ENCODE results near the gene FBXL16.
"Not testable (repeated sequence)": the region's sequence is repeated elsewhere in the genome, so short reads cannot be mapped to it uniquely, and the experiment has no call there.

Gene FBXL16, protein sequence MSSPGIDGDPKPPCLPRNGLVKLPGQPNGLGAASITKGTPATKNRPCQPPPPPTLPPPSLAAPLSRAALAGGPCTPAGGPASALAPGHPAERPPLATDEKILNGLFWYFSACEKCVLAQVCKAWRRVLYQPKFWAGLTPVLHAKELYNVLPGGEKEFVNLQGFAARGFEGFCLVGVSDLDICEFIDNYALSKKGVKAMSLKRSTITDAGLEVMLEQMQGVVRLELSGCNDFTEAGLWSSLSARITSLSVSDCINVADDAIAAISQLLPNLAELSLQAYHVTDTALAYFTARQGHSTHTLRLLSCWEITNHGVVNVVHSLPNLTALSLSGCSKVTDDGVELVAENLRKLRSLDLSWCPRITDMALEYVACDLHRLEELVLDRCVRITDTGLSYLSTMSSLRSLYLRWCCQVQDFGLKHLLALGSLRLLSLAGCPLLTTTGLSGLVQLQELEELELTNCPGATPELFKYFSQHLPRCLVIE

DNA sequence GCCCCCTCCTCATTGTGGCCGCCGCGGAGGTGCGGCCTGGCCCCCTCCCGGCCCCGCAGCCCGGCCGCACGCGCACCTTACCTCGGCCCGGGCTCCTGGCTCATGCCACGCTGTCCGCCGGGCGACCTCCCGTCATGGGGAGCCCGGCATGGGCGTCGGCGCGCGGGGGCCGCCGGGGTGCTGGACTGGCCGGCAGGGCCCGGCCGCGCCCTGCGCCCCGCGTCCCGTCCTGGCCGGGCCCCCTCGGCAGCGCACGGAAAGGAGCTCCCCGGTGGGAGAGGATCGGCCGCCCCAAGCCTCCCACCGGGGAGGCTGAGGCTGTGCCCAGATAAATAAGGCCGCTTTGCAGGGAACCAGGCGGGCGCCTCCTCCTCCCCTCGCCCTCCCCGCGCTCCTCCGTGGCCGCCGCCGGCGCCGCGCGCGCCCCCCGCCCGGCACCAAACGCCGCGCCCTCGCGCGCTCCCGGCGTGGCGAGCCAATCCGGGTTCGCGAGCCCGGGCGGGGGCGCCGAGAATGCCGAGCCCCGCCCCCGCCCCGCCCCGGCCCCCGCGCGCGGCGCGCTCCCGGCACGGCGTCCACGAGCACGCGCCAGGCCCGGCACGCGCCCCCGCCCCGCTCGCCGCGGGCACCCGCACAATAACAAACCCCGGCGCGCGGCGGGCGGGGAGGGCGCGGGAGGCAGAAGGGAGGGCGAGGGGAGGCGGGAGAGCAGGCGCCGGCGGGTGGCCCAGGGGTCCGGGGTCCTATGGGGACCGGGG, at the start of gene FBXL16:
Gene FBXL16, minus strand, starts transcription at position 371 of the 758 bp plus-strand sequence. CDS start 8,396 bp downstream, outside the sequence.
- DNase-seq: peak; percentile 25

DNA sequence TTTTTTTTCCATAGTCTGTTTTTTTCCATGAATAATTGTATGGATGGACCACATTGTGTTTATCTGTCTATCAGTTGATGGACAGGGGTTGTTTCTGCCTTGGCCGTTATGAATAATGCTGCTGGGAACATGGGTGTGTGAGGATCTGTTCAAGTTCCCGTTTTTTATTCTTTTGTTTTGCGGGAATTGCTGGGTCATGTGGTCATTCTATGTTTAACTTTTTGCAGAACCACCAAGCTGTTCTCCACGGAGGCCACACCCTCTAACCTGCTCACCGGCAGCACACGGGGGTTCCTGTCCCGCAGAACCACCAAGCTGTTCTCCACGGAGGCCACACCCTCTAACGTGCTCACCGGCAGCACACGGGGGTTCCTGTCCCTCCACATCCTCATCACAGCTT, 49.1 kb upstream of the FBXL16 start:
- no peak for DNase-seq

DNA sequence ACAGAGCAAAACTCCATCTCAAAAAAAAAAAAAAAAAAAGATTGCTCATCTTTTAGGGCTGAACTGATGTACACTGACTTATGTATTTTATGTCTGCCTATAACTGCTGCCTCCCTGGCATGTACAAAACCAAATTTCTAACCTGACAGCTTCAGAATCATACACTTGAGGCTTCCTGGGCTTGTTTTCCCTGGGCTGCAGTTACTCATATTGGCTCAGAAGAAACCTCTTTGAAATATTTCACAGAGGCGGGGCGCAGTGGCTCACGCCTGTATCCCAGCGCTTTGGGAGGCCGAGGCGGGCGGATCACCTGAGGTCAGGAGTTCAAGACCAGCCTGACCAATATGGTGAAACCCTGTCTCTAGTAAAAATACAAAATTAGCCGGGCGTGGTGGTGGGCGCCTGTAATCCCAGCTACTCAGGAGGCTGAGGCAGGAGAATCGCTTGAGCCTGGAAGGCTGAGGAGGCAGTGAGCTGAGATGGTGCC, 48.6 kb upstream of the FBXL16 start:
- DNase-seq: not testable (repeated sequence)

DNA sequence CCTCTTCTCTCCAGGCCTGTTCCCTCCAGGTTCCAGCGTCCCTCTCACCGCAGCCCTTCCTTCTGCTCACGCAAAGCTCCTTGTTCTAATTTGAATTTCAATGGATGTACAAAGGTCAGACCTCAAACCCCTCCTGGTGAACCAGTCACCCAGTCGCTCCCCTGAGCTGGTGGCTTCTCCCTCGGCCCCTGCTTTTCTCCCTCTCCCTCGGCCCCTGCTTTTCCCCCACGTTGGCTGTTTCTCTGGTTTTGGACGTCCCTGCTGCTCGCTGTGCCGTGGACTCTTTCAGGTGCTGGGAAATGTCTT, 46.4 kb upstream of the FBXL16 start:
- no peak for DNase-seq

DNA sequence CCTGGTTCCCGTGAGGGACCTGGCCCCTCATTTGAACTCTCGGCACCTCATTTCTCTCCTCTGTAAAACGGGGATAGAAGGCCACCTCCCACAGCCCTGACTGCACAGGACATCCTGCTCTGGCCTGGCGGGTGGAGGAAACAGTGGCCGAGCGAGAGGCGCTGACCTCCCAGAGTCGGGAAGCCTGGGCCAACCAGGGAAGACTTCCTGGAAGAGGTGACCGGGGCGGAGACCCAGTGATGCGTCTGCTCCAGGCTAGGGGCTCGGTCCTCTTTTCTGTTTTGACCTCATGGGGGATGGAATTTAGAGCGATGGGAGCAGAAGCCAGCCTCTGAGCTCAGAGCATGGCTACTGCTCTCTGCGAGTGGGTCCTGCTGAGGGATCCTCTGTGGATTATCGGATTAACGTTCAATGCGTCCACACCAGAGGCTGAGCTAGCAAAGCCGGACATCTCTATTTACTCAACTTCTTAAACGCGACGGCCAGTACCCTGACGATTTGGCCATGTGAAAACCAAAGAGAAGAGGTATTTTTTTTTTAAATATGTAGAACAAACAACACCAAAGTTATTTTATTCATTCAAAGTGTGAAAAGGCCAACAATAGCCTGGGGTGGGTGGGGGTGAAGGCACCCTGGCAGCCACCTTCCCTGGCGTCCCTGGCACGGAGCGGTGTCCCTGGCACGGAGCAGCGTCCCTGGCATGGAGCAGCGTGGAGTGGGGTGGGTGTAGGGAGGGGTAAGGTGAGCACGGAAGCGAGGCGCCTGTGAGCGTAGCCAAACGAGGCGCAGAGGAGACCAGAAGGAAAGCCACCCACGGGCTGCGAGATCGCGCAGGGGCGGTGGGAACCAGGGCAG, 45.8 kb upstream of the FBXL16 start:
- no peak for DNase-seq

DNA sequence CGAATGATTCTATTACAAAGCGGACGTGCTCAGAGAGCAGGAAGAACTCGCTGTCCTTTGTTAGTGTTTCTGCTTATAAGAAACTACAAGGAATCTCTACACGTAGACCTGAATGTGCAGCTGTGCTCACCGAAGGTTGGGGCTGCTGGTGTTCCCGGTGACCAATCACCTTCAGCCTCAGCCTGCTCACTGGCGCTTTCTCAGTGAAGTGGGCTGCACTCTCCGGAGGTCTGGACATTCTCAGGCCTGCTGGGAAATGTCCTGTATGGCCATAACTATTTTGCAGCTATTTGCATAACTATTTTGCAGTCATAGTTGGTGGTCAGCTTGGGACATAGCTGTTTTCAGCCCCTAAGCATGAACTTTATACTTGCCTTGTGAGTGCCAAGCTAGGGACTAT, 44.9 kb upstream of the FBXL16 start:
- no peak for DNase-seq

DNA sequence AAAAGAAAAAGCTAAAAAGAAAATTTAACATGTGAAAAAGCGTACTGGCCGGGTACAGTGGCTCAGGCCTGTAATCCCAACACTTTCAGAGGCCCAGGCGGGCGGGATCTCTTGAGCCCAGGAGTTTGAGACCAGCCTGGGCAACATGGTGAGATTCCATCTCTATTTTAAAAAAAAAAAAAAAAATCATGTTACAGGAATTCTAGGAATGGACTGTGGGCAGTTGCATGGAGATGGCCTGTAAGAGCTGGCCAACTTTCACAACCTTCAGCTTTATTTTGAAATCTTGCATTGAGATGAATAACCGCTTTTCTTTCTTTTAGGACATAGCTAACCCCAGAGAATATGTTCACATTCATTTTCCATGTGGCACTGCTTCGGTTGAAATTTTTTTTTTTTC, 43.4 kb upstream of the FBXL16 start:
- no peak for DNase-seq

DNA sequence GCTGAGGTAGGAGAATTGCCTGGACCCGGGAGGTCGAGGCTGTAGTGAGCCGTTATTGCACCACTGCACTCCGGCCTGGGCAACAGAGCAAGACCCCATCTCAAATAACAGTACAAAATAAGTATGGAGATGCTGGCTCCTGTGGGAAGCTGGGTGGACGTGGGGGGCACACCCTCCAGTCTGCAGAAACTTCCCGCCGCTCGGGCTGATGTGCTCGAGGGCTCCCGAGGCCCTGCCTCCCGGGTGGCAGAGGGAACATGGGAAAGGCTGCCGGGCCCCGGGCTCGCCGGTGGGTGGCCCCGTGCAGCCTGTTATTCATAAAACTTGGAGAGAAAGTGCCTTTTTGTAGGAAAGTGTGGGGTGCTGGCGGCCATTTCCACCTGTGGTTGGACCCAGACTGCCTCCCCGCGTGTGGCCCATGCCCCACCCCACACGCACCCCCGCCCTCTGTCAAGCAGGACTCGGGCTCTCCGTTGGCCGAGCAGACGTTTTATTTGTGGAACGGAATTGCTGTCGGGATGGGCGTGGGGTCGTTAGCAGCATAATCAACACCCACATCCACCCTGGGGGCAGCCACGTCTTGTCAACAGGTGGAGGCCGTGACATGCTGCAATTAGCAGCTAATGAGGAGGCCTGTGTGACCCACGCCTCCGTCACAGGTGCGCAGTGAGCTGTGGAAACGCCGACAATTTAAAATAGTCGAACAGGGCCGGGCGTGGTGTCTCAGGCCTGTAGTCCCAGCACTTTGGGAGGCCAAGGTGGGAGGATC, 42.6 kb upstream of the FBXL16 start:
- DNase-seq: no peak

DNA sequence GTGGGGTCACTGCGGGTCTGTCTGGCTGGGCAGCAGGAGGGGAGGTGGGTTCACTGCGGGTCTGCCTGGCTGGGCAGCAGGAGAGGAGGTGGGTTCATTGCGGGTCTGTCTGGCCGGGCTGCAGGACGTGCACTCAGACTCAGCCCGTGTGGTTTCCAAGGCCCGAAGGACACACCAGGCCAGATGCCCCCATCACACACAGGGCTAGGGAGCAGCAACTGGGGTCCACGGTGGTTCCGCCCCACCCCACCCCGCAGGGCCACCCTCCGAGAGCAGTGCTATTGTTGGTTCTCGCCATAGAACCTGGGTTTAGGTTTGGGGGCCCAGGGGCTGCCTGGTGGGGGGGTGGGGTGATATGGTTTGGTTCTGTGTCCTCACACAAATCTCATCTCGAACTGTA, 41.0 kb upstream of the FBXL16 start:
- no peak for DNase-seq

DNA sequence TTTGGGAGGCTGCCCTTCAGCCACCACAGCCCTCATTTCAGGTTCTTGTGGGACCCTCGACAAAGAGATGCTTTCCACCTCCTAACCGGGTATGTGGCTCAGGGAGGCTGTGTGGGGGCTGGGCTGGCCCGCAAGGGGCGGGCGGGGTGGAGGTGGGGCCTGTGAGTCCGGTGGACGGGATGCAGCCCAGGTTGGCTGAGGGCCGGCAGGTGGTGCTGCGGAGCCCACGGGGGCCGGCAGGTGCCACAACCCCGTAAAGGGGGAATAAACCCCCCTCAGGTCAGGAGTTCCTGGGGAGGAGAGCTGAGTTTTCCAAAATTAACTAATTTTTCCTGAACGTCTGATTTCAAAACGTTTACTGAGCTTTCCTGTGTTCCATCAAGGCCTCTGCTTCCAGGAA, 40.1 kb upstream of the FBXL16 start:
- DNase-seq: no peak

DNA sequence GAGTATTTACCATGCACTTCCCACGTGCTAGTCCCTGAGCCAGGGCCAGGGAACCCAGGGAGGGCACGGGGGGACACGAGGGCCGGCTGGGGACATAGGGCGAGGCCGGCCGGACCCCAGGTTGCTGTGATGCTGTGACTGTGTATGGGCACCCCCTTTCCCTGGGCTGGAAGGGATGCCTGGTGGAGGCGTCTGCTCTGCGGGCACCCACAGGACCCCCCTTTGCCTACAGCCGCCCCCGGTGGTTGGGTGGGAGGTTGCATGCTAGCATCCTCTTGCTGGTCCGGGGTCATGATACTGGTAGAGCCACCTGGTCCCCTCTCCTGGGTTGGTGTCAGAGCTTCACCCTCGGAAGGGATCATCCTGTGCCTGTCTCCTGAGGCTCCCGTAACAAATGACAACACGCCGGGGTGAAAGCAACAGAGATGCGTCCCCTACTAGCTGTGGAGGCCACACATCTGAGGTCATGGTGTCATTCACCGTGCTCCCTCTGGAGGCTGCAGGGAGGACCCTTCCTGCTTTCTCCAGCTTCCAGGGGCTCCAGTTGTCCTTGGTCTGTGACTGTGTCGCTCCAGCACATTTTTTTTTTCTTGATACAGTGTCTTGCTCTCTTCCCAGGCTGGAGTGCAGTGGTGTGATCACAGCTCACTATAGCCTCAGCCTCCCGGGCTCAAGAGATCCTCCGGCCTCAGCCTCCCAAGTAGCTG, 38.3 kb upstream of the FBXL16 start:
- no peak for DNase-seq

DNA sequence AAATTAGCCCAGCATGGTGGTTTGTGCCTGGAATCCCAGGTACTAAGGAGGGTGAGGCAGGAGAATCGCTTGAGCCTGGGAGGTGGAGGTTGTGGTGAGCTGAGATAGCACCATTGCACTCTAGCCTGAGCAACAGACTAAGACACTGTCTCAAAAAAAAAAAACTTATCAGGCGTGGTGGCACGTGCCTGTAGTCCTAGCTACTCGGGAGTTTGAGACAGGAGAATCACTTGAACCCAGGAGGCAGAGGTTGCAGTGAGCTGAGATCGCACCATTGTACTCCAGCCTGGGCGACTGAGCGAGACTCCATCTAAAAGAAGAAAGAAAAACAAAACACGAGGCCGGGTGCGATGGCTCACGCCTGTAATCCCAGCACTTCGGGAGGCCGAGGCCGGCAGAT, 37.3 kb upstream of the FBXL16 start:
- DNase-seq: not testable (repeated sequence)

DNA sequence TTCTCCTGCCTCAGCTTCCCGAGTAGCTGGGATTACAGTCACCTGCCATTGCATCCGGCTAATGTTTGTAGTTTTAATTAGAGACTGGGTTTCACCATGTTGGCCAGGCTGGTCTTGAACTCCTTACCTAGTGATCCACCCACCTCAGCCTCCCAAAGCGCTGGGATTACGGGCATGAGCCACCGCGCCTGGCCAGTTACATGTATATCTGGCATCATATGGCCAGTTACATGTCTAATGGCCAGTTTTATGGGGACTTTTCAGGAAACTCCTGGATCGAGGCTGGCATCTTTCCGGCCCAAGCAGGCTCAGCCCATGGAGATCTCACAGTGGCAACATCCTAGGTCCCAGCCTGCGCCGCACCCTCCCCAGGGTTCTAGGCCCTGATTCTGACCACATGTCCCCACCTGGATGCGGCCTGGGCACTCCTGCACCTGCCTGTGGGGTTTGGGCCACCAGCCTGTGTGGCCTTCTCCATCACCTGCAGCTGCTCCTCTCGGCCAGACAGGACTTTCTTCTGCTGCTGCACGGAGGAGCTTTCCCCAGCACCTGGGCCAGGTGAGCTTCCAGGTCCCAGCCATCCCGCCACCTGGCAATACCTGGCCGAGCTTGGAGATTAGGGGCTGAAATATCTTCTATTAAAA, 36.5 kb upstream of the FBXL16 start:
- DNase-seq: no peak

DNA sequence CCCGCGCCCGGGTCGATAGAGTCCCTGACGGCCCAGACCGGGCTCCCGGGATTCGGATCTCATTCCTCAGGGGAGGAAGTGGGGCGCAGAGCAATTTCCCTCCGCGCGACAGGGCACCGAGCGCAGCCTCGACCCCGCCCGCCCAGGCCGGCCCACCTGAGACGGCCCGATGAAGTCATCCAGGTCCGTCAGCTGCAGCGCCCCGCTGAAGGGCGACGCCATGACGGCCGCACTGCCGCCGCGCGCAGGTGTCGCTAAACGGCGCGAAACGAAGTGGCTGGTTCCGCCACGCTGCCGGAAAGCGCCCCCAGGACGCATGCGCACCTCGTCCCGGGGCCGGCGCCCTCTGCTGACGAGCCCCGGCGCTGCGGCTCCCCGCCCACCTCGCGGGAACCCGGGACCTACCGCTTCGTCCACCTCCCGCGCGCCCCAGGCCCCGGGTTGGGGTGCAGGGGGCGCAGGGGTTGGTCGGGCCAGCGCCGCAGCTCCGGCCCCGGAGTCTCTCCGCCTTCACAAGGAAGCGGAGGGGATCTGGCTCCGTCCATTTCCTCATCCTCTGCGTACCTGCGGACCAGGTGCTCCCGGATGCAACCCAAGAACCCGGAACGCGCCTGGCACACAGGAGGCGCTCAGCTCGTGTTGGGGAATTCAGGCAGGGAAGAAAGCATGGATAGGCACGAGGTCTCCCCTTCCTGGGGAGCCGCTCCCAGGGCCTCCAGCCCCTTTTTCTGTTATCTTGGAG, 35.3 kb upstream of the FBXL16 start, which contains the start of gene CIAO3:
Gene CIAO3, minus strand, starts transcription at position 234 of the 742 bp plus-strand sequence. Its CDS starts 12 bp downstream, at position 222.
- peak; percentile 62 for DNase-seq

DNA sequence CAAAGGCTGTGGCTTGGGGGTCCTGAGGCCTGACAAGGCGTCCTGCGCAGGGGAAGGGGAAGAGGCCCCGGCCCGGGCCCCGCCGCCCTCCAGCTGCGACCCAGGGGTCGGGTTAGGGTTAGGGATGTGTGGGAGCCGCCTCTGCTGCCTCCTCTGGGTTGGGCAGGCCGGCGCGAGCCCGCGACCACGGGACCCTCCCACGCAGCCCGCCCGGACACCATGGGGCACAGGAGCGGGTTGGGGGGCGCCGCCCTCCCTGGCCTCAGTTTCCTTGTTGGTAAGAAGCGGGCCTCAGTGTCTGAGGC, 34.8 kb upstream of the FBXL16 start:
- no peak for DNase-seq

DNA sequence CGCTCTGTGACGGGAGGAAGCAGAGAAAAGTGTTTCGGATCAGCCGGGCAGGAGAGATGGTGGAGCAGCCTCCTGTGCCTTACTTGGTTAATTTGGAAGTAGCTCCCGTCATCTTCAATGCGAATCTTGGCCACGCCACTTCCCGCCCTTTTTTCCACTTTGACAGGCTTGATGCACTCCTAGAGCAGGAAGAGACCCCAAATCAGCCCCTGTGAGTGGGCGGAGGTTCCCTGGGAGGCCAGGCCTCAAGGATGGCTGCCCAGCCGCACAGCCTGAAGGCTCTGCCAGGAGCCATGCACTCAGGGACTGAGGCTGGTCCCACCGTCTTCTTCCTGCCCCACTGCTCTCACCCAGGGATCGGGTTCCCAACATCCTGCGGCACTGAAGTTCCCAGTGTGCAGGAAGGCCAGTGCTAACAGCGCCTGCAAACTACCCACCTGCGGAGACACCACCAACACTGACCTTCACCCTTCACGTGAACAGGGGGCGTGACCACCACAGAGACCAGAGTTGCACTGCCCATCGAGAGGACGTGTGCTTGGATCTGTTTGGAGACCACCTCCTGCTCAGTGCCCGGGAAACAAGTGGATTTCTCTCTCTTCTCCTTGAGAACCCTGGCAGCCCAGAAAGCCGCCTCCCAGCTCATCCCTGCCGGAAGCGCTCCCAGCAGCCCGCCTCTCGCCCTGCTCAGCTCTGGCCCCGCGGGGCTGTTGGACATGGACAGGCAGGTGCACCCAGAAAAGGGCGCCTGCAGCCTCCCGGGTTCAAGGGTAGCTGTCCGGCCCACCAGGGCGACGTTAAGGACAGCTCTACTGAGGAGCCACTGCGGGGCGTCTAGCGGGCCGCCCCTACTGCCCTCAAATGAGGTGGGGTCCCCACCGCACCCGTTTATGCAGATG, 34.2 kb upstream of the FBXL16 start:
- DNase-seq: no peak

DNA sequence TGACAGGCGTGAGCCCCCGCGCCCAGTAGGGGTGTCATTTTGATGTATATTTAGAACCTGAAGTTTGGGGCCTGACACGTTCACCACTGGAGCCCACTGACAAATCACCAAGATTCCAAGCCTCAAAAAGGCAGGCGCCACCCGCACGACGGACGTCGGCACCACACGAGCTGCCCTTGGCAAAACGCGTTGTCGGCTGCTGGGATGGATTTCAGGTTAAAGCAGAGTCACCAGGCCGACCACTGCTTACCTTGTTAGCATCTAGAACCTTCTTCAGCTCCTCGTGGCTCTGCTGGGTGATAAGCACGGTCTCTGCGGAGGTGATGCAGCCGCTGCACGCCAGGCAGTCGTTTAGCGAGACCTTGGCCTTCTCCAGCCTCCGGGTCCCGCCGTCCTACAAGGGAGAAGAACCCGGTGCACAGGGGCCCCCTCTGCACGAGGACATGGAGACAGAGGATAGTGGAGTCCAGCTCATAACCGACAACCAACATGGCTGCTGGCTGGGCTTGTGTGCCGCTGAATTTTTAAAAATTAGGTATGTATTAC, 31.4 kb upstream of the FBXL16 start:
- no peak for DNase-seq

DNA sequence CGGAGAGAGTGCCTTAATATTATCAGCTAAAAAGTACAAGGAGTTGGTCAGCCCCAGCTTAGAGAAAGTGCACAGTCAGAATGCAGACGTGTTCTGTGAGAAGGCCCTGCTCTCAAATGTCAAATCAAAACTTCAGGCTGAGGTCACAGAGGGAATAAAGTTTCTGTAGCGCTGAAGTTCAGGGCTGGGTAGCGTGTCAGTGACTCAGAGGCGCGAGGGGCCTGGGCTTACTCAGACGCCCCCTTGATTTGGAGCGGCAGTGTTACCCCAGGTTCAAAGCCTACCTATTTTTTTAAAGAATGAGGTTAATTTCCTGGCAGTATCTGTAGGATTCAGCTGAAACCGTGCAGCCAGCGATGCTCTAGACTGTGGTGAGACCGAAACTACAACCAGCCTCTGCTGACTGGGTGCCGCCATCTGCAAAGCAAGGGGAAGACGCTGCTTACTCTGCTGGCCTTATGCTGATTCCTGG, 30.4 kb upstream of the FBXL16 start:
- DNase-seq: no peak
